ENCODE measurements around the gene DNMT3A.

Gene DNMT3A

DNA sequence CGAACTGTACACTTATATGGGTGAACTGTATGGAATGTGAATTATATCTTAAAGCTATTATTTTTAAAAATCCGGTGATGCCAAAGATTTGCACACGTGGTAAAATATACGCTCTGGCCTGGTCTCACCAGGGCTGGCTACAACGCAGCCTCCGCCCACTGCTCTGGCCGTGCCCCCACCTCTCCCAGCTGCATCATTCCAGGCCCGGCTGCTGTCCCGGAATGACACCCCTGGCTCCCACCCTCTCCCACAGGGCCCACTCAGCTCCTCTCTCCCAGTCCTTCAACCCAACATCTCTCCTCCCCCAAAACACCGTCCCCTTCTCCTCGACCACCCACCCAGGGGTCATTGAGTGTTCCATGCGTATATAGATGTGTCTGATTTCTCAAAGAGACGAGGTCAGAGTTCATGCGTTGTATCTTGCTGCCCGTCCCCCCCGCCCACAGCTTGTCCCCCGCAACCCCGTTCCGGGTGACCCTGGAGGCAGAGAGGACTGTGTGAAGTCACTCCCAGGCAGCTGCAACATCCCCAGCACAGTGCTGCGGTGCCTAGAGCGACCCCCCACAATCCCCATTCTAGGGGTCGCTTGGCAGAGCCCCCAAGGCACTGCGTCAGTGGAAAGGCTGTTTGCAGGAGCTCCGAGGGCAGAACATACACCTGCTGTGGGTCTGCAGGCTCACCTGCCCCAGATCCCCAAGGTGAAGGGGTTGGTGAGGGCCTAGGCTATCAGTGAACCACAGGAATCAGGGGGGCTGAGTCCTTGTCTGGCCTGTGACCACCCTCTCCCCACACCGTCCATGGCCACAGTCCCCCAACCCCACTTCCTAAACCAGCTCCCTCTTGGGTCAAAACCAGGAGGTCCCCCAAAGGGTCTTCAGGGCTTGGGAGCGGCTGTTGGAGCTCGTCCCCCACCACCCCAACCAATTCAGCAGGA lies 13.3 kb downstream of the DNMT3A start:
- DNase-seq (ENCODE audit: low read depth in 2 of 2, low spot score in 1 of 2), result no peak

DNA sequence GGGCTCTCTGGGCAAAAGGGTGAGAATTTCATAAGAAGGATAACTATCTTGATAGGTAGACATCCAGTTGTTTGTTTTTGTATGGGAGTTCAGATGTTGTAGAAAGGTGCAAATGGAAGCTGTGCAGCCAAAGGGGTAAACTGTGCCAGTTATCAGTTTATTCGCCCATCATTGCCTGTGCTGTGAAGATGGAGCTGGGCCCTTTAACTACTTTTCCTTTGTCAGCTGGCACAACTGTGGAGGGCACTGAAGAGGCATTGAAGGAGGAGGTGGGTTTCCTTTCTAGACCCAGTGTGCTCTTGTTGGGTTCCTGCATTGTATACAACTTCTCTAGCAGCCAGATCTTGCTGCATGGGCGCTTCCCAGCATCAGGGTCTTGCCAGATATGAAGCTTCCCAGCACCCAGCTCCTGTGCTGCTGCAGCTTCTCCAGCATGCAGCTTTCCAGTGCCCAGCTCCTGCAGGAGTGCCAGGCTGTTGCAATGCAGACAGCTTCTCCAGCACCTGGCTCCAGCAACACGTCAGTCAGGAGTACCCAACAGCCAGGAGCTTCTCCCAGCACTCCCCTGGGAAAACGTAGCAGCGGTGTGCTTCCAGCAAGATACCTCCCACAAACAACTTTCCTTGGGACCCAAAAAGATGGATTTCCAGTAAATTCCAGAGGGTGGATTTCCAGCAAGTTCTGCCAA lies 15.3 kb downstream of the DNMT3A start:
- no peak for DNase-seq (ENCODE audit: low read depth in 2 of 2, low spot score in 1 of 2)

DNA sequence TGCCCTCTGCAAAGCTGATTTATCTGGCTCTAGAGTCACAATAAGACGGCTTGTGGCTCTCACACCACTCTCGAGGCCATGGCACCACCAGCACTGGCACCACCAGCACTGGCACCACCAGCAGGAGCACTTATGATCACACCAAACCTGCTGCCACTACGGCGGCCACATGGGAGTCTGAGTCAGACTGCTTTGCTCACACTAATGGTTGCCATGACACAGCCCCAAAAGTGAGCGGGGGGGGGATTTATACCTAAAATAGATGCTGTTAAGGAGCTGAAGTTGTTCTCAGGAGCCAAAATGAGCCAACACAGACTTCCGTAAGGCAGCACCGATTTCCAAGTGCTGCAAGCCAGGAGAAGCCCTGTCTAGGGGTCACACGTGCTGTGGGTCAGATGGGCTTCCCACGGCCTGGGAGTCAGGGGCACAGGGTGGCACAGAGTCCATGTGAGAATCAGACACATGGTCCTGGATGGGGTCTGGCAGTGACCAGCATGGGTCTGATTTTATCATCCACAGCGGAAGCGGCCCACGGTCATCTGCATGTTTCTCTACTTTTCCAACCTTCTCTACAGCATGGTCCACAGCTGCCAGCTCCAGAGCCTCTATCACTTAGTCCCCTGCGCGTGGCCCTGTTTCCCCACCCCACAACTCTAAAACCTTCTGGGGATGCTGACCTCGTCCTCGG lies 16.7 kb downstream of the DNMT3A start:
- DNase-seq (ENCODE audit: low read depth in 2 of 2, low spot score in 1 of 2), result no peak

DNA sequence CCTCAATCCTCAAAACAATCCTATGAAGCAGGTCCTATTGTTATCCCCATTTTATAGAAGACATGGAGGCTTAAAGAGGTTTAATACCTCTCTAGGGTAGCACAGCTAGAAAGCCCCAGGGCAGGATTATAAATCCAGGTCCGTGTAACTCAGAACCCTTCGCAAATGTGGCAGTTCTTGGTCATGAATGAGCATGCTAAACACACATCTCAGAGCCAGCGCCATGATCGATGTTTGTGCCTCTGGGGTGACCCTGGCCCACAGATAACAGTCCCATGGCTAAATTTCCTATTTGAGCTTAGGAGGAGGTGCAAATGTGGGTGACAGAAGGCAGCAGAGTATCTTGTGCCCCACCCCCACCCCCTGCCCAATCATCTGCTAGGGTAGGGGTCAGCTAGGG lies 17.5 kb downstream of the DNMT3A start:
- no peak for DNase-seq (ENCODE audit: low read depth in 2 of 2, low spot score in 1 of 2)

DNA sequence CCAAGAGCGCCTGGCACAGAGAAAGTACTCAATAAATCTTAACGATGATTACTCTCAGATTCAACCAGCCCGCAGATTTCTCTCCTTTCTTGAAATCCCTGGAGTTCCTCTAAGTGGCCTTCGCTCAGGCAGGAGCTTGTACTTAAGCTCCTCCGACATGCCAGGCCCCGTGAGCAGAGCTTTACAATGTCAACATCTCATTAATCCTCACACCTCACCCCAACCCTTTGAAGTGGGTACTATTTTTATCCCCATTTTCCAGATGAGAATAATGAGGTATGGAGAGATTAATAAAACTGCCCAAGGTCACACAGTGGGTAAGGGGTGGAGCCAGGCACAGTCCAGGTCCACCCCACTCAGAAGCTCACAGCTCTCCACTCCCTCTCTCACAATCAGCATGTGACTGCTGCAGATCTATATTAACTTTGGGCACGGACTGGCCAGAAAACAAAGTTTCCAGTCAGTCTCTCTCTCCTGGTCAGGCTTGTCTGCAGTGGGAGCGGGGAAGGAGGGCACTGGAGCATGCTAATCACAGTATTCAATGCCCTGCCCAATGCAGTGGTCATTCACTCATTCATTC lies 18.0 kb downstream of the DNMT3A start:
- DNase-seq (ENCODE audit: low read depth in 2 of 2, low spot score in 1 of 2), result no peak

DNA sequence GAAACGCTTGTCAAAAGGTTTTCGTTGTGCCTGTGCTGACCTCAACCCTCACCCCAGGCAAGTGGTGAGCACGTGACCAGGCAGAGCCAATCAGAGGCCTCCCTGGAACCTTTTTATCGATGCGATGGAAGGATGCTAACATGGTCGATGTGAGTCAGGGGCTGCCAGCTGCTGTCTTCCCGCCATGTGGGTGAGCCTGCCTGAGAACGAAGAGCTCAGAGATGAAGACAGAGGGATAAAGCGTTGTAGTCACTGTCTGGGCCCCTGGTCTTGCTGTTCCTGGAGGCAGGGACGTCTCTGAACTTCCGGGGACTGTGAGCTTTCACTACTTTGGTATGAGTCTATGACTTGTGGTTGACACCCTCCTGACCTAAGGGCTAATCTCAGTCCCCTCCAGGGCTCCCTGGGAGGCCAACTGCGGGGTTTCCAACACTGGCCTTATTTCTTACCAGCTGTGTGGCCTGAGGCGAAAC lies 18.6 kb downstream of the DNMT3A start:
- peak in 1 of 2 donors; percentile 27 for DNase-seq (ENCODE audit: low read depth in 2 of 2, low spot score in 1 of 2)

DNA sequence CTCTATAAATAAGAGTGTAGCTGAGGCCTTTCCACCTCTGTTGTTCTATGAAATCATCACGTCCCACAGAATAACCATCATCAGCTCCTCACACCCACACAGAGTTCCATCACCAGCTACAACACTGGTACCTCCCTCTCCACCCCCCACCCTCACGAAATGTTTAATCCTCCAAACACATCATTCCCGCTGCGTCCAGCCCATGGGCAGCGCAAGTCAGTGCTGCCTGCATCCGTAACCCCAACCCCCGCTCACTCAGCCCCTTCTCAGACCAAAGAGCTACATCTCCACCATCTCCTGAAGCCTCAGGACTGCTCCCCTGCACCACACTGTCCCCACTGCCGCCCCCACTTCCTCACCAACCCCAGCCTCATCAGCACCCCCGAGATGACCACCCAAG lies 19.4 kb downstream of the DNMT3A start:
- no peak for DNase-seq (ENCODE audit: low read depth in 2 of 2, low spot score in 1 of 2)

DNA sequence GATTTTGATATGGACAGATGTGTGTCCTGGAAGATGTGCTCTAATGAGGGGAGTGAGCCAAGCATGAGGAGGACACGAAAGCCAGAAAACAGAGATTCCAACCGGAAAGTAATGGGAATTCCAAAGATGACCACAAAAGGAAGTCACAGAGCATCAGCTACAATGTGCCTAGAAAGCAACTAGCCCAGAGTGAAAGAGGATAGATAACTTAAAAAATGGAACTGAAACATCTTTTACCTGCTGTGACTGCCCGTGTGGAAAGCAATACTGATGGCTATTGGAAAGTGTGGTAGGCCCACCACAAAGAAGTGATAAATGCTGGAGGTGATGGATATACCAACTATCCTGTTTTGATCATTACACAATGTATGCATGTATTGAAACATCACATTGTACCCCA lies 21.6 kb downstream of the DNMT3A start:
- DNase-seq (ENCODE audit: low read depth in 2 of 2, low spot score in 1 of 2), result no peak

DNA sequence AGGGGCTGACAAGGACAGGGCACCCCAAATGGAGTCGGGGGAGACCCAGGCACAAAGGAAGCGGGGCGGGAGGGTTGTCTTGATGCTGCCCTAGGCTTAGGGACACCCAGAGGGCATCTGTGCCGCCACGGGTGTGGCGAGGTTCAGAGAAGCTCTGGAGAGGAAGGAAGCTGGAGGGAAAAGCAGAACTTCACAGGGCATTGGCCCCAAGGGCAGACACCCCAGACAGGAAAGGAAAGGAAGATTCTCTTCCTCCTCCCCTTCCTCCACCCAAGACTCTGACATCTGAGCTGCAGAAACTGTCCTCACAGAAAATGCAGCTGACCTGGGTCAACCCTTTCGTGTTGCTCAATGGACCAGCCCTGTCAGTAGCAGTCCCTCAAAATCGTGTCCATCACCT lies 25.6 kb downstream of the DNMT3A start:
- no peak for DNase-seq (ENCODE audit: low read depth in 2 of 2, low spot score in 1 of 2)

DNA sequence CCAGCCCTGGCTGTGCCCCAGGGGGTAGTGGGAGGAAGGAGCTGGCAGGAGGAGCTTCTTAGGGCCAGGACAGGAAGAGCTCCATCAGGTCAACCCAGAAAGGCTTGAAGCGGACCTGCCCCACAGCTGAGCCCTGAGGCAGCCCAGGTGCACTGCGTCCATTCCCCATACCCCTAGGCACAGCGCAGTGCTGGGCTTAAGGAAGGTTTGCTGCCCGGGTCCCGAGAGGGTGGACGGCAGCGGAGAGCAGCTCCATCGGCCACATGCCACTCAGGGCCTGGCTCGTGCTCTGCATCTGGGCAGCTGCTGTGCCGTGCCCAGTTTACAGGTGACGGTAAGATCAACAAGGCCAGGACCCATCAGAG lies 26.4 kb downstream of the DNMT3A start:
- no peak for DNase-seq (ENCODE audit: low read depth in 2 of 2, low spot score in 1 of 2)

DNA sequence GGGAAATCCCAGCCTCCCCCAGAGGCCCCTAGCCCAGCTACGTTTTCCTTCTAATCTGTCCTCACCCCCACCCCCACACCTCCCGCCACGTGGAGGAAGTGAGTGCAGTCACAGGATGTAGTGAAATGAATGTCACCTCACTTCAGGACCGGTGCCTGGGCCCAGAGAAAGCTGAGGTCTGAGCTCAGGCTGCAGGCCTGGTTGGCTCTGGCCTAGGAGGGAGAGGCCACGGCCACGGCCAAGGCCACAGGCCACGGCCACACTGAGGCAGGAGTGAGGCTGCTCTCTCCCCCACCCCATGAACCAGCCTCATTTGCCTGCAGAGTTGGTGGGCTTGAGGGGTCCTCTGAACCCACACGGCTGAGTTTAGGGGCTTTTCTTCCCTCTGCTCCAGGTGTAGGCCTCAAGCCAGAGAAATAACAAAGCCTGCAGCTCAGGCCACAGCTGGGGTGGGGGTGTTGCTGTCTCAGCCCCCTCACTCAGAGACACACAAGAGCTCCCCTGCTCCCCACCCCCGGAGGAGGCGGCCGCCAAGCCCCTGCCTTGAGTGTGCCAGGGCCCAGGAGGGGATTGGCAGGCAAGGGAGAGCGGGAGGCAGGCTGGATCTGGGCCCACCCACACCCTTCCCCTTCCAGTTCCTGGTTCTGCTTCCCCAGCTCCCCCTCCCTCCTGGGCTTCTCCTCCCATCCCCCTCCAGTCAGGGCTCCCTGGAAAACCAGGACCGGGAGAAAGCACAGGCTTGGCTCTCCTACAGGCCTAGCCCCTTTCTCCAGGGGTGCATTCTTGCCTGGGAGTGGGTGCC lies 27.0 kb downstream of the DNMT3A start:
- DNase-seq (ENCODE audit: low read depth in 2 of 2, low spot score in 1 of 2), result peak; percentile 41 to 47

DNA sequence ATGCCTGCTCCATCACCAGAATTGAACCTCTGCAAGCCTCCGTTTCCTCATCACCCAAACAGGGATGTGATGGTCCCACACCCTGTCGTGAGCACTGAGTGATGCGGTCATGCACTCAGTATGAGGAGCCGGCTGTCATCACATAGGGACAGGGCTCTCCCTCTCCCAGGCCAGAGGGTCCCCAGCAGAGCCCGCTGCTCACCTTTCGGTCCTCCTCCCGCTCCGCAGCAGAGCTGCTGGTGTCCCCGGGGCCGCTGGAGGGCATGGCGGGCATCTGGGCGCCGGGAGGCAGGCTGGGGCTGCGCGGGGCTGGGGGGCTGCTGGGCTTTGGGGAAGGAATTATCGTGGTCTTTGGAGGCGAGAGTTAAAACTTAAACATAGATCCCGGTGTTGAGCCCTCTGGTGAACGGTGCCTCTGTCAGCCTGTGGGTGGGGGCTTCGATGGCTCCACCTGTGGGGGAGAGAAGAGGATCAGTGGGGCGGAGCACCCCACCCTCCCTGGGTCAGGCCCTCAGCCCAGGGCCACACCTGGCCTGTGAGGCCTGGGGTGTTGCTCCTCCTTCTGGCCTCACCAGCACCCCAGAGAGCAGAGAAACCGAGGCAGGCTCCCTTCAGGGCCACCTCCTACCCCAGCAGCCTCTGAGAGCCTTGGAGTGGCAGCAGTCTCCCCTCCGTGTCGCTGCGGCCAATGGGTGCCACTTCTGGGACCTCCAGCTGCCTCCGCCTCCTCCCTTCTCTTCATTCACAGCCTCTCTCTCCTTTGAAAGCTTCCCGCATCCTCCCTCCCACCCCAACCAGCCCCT lies 27.8 kb downstream of the DNMT3A start:
- DNase-seq (ENCODE audit: low read depth in 2 of 2, low spot score in 1 of 2), result no peak

DNA sequence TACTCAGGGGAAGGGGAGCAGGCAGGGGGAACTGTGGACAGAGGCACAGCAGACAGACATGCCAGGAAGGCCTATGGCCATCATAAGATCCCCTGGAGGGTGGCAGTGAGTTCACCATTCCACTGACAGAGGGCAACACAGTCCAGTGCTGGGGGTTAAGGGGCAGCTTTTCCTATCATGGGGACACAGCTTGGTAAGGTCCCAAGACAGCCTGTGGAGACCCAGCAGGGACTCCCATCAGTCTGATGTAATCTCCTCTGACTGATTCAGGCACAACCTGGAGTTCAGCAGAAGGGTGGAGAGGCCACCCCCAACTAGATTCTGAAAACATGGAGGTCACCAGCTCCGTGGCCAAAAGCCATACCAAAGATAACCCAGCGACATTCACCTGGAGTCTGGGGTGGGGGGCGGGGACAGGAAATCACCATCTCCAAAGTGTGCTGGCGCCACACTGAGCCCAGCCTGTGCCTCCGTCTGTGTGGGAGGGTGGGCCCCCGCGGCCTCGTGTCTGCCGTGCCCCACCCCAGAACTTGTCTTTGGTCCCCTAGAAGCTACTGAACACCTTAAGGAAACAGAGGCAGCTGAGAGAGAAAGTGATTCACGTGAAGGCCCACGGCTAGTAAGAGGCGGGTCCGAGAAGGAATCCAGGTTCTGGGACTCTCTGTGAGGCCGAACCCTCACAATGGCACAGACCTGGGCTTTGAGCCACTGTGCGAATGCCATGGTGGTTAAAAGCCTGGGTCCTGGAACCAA lies 28.6 kb downstream of the DNMT3A start:
- no peak for DNase-seq (ENCODE audit: low read depth in 2 of 2, low spot score in 1 of 2)

DNA sequence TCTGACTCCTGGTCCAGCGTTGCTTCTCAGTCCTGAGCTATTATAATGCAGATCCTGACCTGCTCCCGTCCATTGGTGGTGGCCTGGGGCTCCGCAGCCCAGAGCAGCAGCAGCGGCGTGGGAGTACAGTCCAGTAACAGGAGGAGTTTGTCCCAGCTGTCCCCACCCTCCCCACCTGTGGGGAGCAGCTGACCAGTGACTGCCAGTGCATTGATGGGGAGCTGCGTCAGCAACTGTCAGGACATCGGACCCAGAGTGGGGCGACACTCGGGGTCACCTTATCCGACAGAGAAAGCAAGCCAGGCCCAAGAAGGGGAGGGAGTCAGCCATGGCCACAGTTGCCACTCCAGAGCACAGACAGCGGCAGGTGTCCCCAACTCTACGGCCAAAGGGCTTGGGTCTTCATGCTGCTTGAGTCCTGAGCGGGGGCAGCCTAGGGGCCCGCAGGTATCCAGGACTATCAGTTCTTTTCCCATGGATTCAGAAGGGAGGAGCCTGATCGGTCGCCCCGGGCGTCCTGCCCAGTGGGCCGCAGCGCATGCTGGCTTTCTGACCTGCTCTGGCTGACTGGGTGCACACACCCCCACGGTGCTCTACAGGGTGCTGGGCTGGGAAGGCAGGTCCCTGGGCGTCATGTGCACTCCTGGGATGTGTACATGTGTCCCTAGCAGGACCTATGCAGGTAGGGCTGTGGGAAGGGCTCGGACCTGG lies 29.7 kb downstream of the DNMT3A start:
- DNase-seq (ENCODE audit: low read depth in 2 of 2, low spot score in 1 of 2), result no peak

DNA sequence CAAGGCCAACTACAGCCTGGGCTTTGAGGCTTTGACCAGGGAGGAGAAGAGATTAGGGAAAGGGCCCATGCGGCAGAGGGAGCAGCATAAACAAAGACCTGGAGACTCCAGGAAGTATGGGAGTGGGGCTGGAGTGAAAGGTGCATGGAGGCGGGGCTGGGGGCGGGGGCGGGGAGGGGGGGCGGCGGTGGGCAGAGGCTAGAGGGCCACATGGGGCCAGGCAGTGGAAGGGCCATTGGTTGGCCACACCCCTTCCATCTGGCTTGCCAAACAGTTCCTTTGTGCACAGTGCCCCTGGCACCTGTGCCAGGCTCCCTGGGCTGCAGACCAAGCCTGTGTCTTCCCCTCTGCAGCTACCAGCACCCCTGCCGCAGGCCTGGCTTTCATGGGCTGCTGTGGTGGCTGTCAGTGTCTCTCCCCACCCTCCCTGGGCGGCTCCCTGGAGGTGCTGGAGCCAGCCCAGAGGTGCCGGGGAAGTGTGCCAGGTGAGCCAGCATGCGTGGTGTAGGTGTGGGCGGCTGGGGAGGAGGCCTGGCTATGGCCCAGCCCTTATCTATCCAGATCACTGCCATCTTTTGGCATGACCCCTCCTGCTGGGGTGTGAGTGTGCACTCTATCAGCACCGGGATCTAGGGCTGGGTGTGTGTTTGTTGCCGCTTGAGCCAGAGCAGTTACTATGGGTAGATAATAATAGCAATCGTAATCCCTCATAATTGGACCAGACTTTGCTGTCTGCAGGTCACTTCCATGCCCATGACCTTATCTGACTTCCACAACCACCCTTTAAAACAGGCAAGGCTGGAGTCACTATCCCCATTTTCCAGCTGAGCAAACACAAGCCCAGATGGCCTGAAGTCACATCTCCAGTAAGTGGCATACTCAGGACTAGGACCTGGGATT lies 30.5 kb downstream of the DNMT3A start:
- DNase-seq (ENCODE audit: low read depth in 2 of 2, low spot score in 1 of 2), result no peak

DNA sequence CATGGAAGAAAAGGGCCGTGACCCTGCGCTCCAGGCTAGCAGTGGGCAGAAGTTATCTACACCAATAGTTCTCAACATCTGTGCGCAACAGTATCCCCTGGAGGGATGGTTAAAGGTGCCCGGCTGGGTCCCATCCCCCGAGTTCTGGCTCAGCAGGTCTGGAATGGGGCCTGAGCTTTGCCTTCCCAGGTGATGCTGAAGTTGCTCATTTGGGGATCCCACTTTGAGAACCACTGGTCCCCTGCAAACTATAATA lies 31.1 kb downstream of the DNMT3A start:
- no peak for DNase-seq (ENCODE audit: low read depth in 2 of 2, low spot score in 1 of 2)

DNA sequence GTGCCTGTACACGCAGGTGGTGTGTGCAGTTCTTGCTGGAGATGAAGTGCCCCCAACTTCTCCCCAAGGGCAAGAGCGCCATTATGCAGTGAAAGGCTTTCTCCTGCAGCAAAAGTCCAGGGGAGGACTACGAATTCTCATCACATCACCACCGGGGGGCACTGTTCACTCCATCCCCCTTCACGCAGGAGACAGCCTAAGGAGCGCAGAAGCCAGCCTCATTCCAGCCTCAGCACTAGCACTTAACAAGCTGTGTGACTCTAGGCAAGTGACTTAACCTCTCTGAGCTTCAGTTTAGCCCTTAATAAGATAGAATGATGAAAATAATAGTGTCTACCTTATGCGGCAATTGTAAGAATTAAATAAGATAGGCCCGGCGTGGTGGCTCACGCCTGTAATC lies 32.3 kb downstream of the DNMT3A start:
- peak in 1 of 2 donors; percentile 41 for DNase-seq (ENCODE audit: low read depth in 2 of 2, low spot score in 1 of 2)

DNA sequence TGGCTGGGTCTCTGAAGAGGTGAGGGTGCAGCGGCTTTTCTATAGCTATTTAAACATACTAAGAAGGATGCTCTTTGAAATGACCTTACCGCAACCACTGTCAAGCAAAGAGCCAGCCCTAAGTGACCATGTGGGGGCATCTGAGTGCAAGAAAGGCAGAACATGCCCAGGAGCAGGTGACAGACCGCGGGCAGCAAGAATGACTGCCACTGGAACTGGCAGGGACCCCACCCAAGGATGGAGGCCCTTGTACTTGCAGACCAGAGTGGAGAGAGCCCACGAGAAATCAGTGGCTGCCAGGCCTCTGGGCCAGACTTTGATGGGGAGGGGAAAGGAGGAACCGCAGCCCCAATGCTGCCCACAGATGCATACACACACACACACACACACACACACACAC lies 33.1 kb downstream of the DNMT3A start:
- DNase-seq (ENCODE audit: low read depth in 2 of 2, low spot score in 1 of 2), result no peak

Measured in stimulated activated CD8-positive, alpha-beta memory T cell treated with anti-CD3 and anti-CD28 coated beads, Interleukin-4, amount 100 ng/mL, for 1 hour (primary cell).